Measurements from ENCODE around the gene TBKBP1.

The TBKBP1 gene

DNA sequence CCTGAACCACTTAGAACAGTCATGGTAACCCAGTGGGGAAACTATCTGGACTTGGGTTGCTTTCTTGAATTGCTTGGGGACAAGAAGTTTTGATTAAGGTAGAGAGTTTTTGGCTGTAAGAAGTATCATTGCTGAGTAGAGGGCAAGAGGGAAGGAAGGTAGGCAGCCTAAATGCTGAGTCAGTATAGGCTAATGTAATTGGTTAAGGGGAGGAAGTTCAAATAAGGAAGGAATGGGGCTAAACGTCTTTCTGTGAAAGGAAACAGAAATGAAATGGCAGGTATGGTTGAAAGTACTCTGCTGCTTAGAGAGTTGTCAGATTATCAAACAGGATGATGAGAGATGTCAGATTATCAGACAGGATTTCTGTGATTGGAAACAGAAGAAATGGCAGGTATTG, 23.9 kb upstream of the TBKBP1 start:
- no peaks in the 10 kb centered on the region for H3K27me3 ChIP-seq (ENCODE audit: insufficient read depth, poor library complexity, severe bottlenecking)
- peak overlapping the region; percentile 42 for H3K27ac ChIP-seq (replicated peaks)
- peak in 1 of 2 experiments; percentile 48 for DNase-seq (ENCODE audit: low read depth in 1 of 2, low spot score in 1 of 2)
- TF ChIP-seq SPI1 (IDR thresholded peaks at IDR 0.05; ENCODE audit: borderline replicate concordance, low read depth): peak; percentile 62; the same call in 1 of the 2 replicates
- TF ChIP-seq POLR2AphosphoS5 (IDR thresholded peaks at IDR 0.05; ENCODE audit: low read depth): no peak
- H3K4me3 ChIP-seq (replicated peaks; ENCODE audit: insufficient read depth, low read length): no peak overlapping the region

DNA sequence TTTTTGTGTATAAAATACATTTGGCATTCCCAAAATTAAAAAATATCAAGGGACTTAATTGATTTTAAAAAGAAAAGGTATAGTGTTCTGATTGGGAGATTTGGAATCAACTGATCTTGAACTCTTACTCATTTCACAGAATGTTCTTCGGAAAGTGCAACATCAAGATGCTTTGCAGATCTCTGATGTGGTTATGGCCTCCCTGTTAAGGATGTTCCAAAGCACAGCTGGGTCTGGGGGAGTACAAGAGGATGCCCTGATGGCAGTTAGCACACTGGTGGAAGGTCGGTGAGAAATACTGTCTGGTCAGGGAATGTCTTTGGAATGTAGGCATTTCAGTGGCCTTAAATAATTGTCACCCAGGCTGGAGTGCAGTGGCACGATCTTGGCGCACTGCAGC, 19.5 kb upstream of the TBKBP1 start:
- H3K4me3 ChIP-seq (replicated peaks; ENCODE audit: insufficient read depth, low read length): no peak overlapping the region
- no peak for DNase-seq (ENCODE audit: low read depth in 1 of 2, low spot score in 1 of 2)
- TF ChIP-seq GABPA (IDR thresholded peaks at IDR 0.05; ENCODE audit: low read depth) (no peak), SPI1 (IDR thresholded peaks at IDR 0.05; ENCODE audit: borderline replicate concordance, low read depth) (no peak), POLR2AphosphoS5 (IDR thresholded peaks at IDR 0.05; ENCODE audit: low read depth) (no peak)
- TF ChIP-seq, protein P1, sequence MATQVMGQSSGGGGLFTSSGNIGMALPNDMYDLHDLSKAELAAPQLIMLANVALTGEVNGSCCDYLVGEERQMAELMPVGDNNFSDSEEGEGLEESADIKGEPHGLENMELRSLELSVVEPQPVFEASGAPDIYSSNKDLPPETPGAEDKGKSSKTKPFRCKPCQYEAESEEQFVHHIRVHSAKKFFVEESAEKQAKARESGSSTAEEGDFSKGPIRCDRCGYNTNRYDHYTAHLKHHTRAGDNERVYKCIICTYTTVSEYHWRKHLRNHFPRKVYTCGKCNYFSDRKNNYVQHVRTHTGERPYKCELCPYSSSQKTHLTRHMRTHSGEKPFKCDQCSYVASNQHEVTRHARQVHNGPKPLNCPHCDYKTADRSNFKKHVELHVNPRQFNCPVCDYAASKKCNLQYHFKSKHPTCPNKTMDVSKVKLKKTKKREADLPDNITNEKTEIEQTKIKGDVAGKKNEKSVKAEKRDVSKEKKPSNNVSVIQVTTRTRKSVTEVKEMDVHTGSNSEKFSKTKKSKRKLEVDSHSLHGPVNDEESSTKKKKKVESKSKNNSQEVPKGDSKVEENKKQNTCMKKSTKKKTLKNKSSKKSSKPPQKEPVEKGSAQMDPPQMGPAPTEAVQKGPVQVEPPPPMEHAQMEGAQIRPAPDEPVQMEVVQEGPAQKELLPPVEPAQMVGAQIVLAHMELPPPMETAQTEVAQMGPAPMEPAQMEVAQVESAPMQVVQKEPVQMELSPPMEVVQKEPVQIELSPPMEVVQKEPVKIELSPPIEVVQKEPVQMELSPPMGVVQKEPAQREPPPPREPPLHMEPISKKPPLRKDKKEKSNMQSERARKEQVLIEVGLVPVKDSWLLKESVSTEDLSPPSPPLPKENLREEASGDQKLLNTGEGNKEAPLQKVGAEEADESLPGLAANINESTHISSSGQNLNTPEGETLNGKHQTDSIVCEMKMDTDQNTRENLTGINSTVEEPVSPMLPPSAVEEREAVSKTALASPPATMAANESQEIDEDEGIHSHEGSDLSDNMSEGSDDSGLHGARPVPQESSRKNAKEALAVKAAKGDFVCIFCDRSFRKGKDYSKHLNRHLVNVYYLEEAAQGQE (IDR thresholded peaks at IDR 0.05; ENCODE audit: insufficient replicate concordance, low read depth): no peak
- TF ChIP-seq, protein P2, sequence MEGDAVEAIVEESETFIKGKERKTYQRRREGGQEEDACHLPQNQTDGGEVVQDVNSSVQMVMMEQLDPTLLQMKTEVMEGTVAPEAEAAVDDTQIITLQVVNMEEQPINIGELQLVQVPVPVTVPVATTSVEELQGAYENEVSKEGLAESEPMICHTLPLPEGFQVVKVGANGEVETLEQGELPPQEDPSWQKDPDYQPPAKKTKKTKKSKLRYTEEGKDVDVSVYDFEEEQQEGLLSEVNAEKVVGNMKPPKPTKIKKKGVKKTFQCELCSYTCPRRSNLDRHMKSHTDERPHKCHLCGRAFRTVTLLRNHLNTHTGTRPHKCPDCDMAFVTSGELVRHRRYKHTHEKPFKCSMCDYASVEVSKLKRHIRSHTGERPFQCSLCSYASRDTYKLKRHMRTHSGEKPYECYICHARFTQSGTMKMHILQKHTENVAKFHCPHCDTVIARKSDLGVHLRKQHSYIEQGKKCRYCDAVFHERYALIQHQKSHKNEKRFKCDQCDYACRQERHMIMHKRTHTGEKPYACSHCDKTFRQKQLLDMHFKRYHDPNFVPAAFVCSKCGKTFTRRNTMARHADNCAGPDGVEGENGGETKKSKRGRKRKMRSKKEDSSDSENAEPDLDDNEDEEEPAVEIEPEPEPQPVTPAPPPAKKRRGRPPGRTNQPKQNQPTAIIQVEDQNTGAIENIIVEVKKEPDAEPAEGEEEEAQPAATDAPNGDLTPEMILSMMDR (IDR thresholded peaks at IDR 0.05; ENCODE audit: insufficient read depth, low read length): no peak

DNA sequence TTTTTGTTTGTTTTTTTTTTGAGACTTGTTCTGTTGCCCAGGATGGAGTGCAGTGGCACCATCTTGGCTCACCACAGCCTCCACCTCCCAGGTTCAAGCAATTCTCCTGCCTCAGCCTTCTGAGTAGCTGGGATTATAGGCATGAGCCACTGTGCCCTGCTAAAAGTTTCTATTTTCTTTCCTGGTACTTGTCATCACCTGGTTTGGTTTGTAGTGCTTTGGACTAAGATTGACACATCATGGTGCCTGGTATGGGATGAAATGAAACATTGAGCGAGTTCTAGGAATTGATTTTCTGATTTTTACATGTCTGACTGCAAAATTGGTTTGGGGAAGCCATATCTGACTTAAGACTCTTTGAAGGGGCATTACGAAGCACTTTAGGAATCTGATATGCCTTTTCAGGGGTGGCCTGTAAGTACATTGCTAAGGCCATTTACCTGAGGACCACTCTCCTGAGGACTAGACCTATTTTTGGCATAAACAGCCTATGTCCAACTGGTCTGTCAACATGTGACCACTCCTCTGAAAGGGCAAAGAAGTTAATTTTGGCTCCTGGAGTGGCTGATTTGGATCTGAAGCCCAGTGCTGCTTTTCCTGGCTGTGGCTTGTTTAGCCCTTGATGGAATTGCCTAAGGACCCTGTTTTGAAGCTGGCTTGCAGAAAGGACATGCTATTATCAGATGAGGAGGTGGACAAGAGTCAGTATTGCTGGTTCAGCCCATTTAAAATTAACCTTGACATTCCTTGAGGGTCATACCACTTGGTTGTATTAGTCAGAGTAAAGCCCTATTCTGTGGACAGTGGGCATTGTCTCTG, 18.4 kb upstream of the TBKBP1 start:
- Histone ChIP-seq H3K4me3 (replicated peaks; ENCODE audit: insufficient read depth, low read length) (no peak overlapping the region), H3K27ac (replicated peaks) (no peak overlapping the region), H3K27me3 (ENCODE audit: insufficient read depth, poor library complexity, severe bottlenecking) (no peaks in the 10 kb centered on the region)
- no peak for DNase-seq (ENCODE audit: low read depth in 1 of 2, low spot score in 1 of 2)
- no peak for TF ChIP-seq SPI1 (IDR thresholded peaks at IDR 0.05; ENCODE audit: borderline replicate concordance, low read depth)

More for the DNA sequence above, 19.5 kb upstream of the TBKBP1 start:
- Histone ChIP-seq H3K27me3 (ENCODE audit: insufficient read depth, poor library complexity, severe bottlenecking) (no peaks in the 10 kb centered on the region), H3K27ac (replicated peaks) (no peak overlapping the region)

DNA sequence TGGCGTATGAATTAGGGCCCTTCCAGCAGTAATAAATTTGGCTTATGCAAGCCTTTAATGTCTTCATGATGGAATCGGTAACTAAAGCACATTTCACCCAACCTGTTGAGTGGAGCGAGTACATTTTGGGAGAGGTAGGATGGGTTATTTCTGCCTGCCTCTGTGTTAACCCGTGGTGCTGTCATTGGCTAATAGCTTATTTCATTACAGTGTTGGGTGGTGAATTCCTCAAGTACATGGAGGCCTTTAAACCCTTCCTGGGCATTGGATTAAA, 17.8 kb upstream of the TBKBP1 start:
- no peaks in the 10 kb centered on the region for H3K27me3 ChIP-seq (ENCODE audit: insufficient read depth, poor library complexity, severe bottlenecking)
- H3K4me3 ChIP-seq (replicated peaks; ENCODE audit: insufficient read depth, low read length): no peak overlapping the region
- no peak overlapping the region for H3K27ac ChIP-seq (replicated peaks)
- no peak for TF ChIP-seq GABPA (IDR thresholded peaks at IDR 0.05; ENCODE audit: low read depth)
- TF ChIP-seq, protein P2 (IDR thresholded peaks at IDR 0.05; ENCODE audit: insufficient read depth, low read length): no peak
- TF ChIP-seq POLR2AphosphoS5 (IDR thresholded peaks at IDR 0.05; ENCODE audit: low read depth): no peak
- TF ChIP-seq, protein P1 (IDR thresholded peaks at IDR 0.05; ENCODE audit: insufficient replicate concordance, low read depth): no peak
- no peak for TF ChIP-seq SPI1 (IDR thresholded peaks at IDR 0.05; ENCODE audit: borderline replicate concordance, low read depth)
- DNase-seq (ENCODE audit: low read depth in 1 of 2, low spot score in 1 of 2): no peak

Measured in HL-60 (cell line).